B cell (primary cell): ENCODE data around the gene MATR3. TPM values are rescaled to one million over a fixed set of nuclear protein-coding genes. Genes with fewer than 3 reads are reported as not detected.

Source experiments
- ATAC-seq: fragments of 200-7000 bp; cut with Tn5 transposase; one replicate; pipeline ENCODE4 v1.10.0; 2021; ENCODE audit warnings: low read depth, mild to moderate bottlenecking, moderate number of reproducible peaks, moderate library complexity
- CTCF ChIA-PET: fragments of 350-600 bp; sonication (Branson Sonifier 250); formaldehyde crosslinking; loops from one replicate; lab custom pipeline; 2021; ENCODE audit warnings: antibody characterized with exemption, inconsistent platforms; lab: Charles Lee
- POLR2A ChIA-PET: fragments of 350-600 bp; sonication (Branson Sonifier 250); formaldehyde crosslinking; loops from one replicate; lab custom pipeline; 2021; ENCODE audit warnings: antibody characterized with exemption; lab: Charles Lee
- DNase-seq: peaks from one replicate; pipeline ENCODE4 v3.0.0; 2013
- H2AFZ ChIP-seq: 2 replicates; pipeline ENCODE4 v1.6.1; 2012; ENCODE audit warnings: mild to moderate bottlenecking, low read depth, low read length; ENCODE audit not compliant: insufficient read depth, poor library complexity, severe bottlenecking
- H3K27ac ChIP-seq, 2 donors: 1 replicate in 1 of 2; 2 replicates in 1 of 2; pipeline ENCODE4 v1.5.1; 2012 to 2013; ENCODE audit warnings: low read length in 2 of 2, mild to moderate bottlenecking in 2 of 2, moderate library complexity in 1 of 2
- H3K27me3 ChIP-seq, 4 experiments: fragments of 200-600 bp in 1 of 4; sonication (generic) in 1 of 4; replicated peaks in 1 of 4; 1 replicate in 2 of 4; 2 replicates in 2 of 4; pipeline versions ENCODE4 v1.6.1 to v1.7.0; 2013 to 2016; ENCODE audit warnings: low read length in 3 of 4, mild to moderate bottlenecking in 2 of 4, mixed read lengths in 1 of 4, moderate library complexity in 1 of 4; ENCODE audit not compliant: insufficient read depth in 4 of 4, control insufficient read depth in 3 of 4; ENCODE audit errors: control extremely low read depth in 1 of 4
- H3K36me3 ChIP-seq, 2 experiments: replicated peaks in 1 of 2; 1 replicate in 1 of 2; 2 replicates in 1 of 2; pipeline versions ENCODE4 v1.6.1 to v1.7.1; 2013; ENCODE audit warnings: low read length in 1 of 2; ENCODE audit not compliant: insufficient read depth in 2 of 2, control insufficient read depth in 1 of 2; ENCODE audit errors: control extremely low read depth in 1 of 2, extremely low read depth in 1 of 2
- H3K4me1 ChIP-seq, 2 donors: fragments of 200-600 bp in 1 of 2; sonication (generic) in 1 of 2; 1 replicate in 1 of 2; 2 replicates in 1 of 2; pipeline versions ENCODE4 v1.5.1 to v1.6.1; 2013 to 2017; ENCODE audit warnings: low read length in 2 of 2; ENCODE audit not compliant: control insufficient read depth in 2 of 2, insufficient read depth in 2 of 2
- H3K4me2 ChIP-seq: replicated peaks from 2 replicates; pipeline ENCODE3; 2012; ENCODE audit warnings: mild to moderate bottlenecking, low read depth, low read length; ENCODE audit not compliant: poor library complexity, severe bottlenecking
- H3K4me3 ChIP-seq, 5 experiments: fragments of 200-600 bp in 1 of 5; sonication (generic) in 1 of 5; 1 replicate in 3 of 5; 2 replicates in 2 of 5; pipeline versions ENCODE4 v1.5.1 to v1.7.0; 2011 to 2016; ENCODE audit warnings: low read length in 4 of 5, mild to moderate bottlenecking in 4 of 5, low read depth in 2 of 5, control low read depth in 1 of 5, moderate library complexity in 1 of 5; ENCODE audit not compliant: insufficient read depth in 1 of 5; ENCODE audit errors: control extremely low read depth in 1 of 5, extremely low read depth in 1 of 5
- H3K79me2 ChIP-seq: fragments of 200-600 bp; sonication (generic); one replicate; pipeline ENCODE4 v1.6.0; 2016; ENCODE audit warnings: low read length; ENCODE audit not compliant: control insufficient read depth, insufficient read depth
- H3K9ac ChIP-seq: fragments of 200-600 bp; sonication (generic); 2 replicates; pipeline ENCODE4 v1.6.1; 2017; ENCODE audit warnings: mild to moderate bottlenecking, low read length, moderate library complexity
- H3K9me3 ChIP-seq, 3 donors: one replicate each; pipeline versions ENCODE4 v1.6.1 to v1.7.1; 2013; ENCODE audit warnings: low read length in 2 of 3; ENCODE audit not compliant: control insufficient read depth in 2 of 3, insufficient read depth in 1 of 3; ENCODE audit errors: control extremely low read depth in 1 of 3
- H4K20me1 ChIP-seq: 2 replicates; pipeline ENCODE4 v1.6.0; 2012; ENCODE audit warnings: mild to moderate bottlenecking, low read length; ENCODE audit not compliant: insufficient read depth, control insufficient read depth, poor library complexity, severe bottlenecking
- H3K27ac Mint-ChIP-seq: one replicate; pipeline ENCODE4 v1.8.0; 2021; ENCODE audit warnings: mixed read lengths
- H3K27me3 Mint-ChIP-seq: one replicate; pipeline ENCODE4 v1.8.0; 2021; ENCODE audit warnings: mixed read lengths
- H3K4me1 Mint-ChIP-seq: one replicate; pipeline ENCODE4 v1.8.0; 2021; ENCODE audit warnings: mixed read lengths
- H3K4me3 Mint-ChIP-seq: one replicate; pipeline ENCODE4 v1.8.0; 2021; ENCODE audit warnings: mixed read lengths
- H3K9me3 Mint-ChIP-seq: one replicate; pipeline ENCODE4 v1.8.0; 2022; ENCODE audit warnings: mixed read lengths; ENCODE audit not compliant: insufficient read depth
- EZH2 ChIP-seq: IDR thresholded peaks from 2 replicates; pipeline ENCODE4 v1.6.1; 2012; ENCODE audit warnings: borderline replicate concordance, low read depth, mild to moderate bottlenecking, moderate library complexity, low read length; ENCODE audit not compliant: insufficient read depth, poor library complexity, severe bottlenecking
- WGBS: methylation state at CpG from one replicate; pipeline ENCODE4 v1.1.5; 2013; ENCODE audit warnings: missing lambda C conversion rate; ENCODE audit not compliant: insufficient coverage; 5-methylcytosine and 5-hydroxymethylcytosine counted together
- intact Hi-C: fragments of 100-400 bp; cut with micrococcal nuclease; formaldehyde crosslinking; loops from one replicate; pipeline ENCODE4 v1.10.0; 2022
- polyA minus RNA-seq: library from RNA; depleted of rRNA, polyadenylated mRNA; stranded (reverse); fragments of >200 nt; gene quantifications from 2 replicates; pipeline ENCODE4 v1.2.3, GENCODE V29; 2012
- polyA plus RNA-seq: library from polyadenylated mRNA; depleted of rRNA; stranded (reverse); fragments of >200 nt; gene quantifications from 2 replicates; pipeline ENCODE4 v1.2.3, GENCODE V29; 2012
- total RNA-seq, 2 donors: library from RNA; stranded (reverse); fragments of 120-200 nt in 1 of 2; gene quantifications; 1 replicate in 1 of 2; 2 replicates in 1 of 2; pipeline versions ENCODE4 v1.2.3 to v1.2.4, GENCODE V29; 2013 to 2022
- TF ChIP-seq, protein P1 (sequence below): fragments of 200-600 bp; IDR thresholded peaks from one replicate; pipeline ENCODE4 v1.8.0; 2022; ENCODE audit warnings: antibody characterized with exemption, mild to moderate bottlenecking

The MATR3 gene, protein sequence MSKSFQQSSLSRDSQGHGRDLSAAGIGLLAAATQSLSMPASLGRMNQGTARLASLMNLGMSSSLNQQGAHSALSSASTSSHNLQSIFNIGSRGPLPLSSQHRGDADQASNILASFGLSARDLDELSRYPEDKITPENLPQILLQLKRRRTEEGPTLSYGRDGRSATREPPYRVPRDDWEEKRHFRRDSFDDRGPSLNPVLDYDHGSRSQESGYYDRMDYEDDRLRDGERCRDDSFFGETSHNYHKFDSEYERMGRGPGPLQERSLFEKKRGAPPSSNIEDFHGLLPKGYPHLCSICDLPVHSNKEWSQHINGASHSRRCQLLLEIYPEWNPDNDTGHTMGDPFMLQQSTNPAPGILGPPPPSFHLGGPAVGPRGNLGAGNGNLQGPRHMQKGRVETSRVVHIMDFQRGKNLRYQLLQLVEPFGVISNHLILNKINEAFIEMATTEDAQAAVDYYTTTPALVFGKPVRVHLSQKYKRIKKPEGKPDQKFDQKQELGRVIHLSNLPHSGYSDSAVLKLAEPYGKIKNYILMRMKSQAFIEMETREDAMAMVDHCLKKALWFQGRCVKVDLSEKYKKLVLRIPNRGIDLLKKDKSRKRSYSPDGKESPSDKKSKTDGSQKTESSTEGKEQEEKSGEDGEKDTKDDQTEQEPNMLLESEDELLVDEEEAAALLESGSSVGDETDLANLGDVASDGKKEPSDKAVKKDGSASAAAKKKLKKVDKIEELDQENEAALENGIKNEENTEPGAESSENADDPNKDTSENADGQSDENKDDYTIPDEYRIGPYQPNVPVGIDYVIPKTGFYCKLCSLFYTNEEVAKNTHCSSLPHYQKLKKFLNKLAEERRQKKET
- total RNA-seq (243 and 271 TPM in 2 replicates), polyA plus RNA-seq (76.7 and 179 TPM in 2 replicates), polyA minus RNA-seq (140 and 222 TPM in 2 replicates)
- 362 TPM for total RNA-seq (2013)

DNA sequence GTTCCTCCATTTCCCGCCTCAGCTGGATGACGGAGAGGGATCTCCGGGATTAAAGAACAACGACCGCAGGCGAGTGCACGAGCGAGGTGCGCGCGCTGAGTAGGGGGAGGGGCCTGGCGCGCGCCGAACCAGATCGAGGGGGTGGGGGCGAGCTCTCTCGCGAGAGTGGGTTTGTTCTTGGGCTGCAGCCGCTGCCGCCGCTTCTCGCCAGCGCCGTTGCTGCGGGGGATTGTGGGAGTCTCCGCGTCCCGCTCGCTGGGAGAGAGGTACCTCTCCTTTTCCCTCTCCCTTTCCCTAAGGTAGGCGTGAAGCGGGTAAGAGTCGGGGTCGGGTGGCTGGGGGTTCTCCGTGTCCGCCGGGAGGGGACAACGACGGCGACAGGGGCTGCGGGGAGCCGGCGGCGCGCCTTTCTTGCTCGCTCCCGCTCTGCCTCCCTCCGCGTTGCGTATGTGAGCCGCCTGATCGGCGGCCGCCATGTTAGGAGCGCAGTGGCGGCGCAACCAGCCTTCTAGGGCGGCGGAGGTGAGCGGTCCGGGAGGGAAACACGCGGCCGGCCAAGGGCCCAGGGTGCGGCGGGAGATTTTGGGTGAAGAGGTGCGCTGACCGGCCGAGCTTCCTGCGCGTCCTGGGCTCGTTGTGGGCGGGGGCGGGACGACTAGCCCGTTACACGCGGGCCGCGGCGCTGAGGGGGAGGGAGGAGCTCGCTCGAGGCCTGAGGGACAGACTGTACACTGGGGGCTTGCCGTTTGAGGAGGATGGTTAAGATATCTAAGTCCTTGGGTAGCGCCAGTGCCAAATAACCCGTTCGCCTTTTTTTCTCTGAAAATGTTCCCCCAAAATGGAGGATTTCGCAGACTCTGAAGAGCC lies at the start of gene MATR3:
MATR3 (plus strand) TSS at position 234 of the 867 bp plus-strand sequence. CDS start 13,676 bp downstream, outside the sequence.
- peaks cover 43% of the 10 kb centered on the region for H4K20me1 ChIP-seq
- no peaks in the 10 kb centered on the region for H3K27me3 ChIP-seq
- peaks cover 35 to 39% of the 10 kb centered on the region in 2 donors for H3K4me1 ChIP-seq
- ChIA-PET CTCF (interaction anchor here (0.5 to 2.5 kb wide), 12 partner anchors 10 to 743 kb away, joined by 3 to 12 read pairs (median 4); partner anchors contain the start of genes MZB1 and PAIP2), POLR2A (interaction anchor here (0.6 to 2.8 kb wide), 21 partner anchors 10 to 1377 kb away, joined by 3 to 34 read pairs (median 4); partner anchors contain the start of genes DNAJC18, MZB1, PAIP2 and SIL1)
- TF ChIP-seq EZH2, result no peak
- TF ChIP-seq, protein P1, sequence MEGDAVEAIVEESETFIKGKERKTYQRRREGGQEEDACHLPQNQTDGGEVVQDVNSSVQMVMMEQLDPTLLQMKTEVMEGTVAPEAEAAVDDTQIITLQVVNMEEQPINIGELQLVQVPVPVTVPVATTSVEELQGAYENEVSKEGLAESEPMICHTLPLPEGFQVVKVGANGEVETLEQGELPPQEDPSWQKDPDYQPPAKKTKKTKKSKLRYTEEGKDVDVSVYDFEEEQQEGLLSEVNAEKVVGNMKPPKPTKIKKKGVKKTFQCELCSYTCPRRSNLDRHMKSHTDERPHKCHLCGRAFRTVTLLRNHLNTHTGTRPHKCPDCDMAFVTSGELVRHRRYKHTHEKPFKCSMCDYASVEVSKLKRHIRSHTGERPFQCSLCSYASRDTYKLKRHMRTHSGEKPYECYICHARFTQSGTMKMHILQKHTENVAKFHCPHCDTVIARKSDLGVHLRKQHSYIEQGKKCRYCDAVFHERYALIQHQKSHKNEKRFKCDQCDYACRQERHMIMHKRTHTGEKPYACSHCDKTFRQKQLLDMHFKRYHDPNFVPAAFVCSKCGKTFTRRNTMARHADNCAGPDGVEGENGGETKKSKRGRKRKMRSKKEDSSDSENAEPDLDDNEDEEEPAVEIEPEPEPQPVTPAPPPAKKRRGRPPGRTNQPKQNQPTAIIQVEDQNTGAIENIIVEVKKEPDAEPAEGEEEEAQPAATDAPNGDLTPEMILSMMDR, result no peak
- Mint-ChIP-seq H3K9me3 (no peaks in the 10 kb centered on the region), H3K27ac (peak within 1 kb of the TSS; percentile 99), H3K27me3 (no peaks in the 10 kb centered on the region), H3K4me1 (peaks cover 44% of the 10 kb centered on the region), H3K4me3 (peak within 1 kb of the TSS; percentile 98)
- ATAC-seq (peak; percentile 87), DNase-seq (peak; percentile 96)
- H2AFZ ChIP-seq, result peak within 1 kb of the TSS; percentile 88
- WGBS, result under 1% methylated on average over 85 of the region's 88 CpGs
- peak within 1 kb of the TSS; percentile 81 to 97 (median 87) for H3K4me3 ChIP-seq
- peak within 1 kb of the TSS; percentile 99 for H3K9ac ChIP-seq
- H3K36me3 ChIP-seq, result no peaks in the 10 kb centered on the region
- intact Hi-C loops, result loop anchor here (1.0 to 5.0 kb wide), 7 partner anchors 19 to 814 kb away; partner anchors contain the start of genes DNAJC18, PAIP2 and SPATA24
- peaks cover 69% of the 10 kb centered on the region for H3K79me2 ChIP-seq
- peak within 1 kb of the TSS; percentile 94 to 99 for H3K27ac ChIP-seq
- H3K4me2 ChIP-seq, result peak within 1 kb of the TSS; percentile 98
- no peaks in the 10 kb centered on the region for H3K9me3 ChIP-seq
